ENCODE data around the gene OCA2. TPM values are rescaled to one million over a fixed set of nuclear protein-coding genes. Genes with fewer than 3 reads are reported as not detected.

Gene OCA2
- total and polyA plus RNA-seq, 2 of the 8 experiments (the other 6 are each of a cell fraction or from before 2014, with no cell fraction given) = 0.20 TPM

- H3K18ac ChIP-seq (ENCODE audit: extremely low read depth, low read length) = no peak overlapping the region
- FAIRE-seq = no peak
These were observed 17.5 kb downstream of the OCA2 start for GRCh38 chr15:28081594-28081993.

More at GRCh38 chr15:28081594-28081993, 17.5 kb downstream of the OCA2 start:
- POLR2A ChIA-PET (ENCODE audit: partially characterized antibody) = no interaction called here
- Histone ChIP-seq H3K4me3 (ENCODE audit: extremely low read depth in 1 of 4, insufficient read depth in 2 of 4, low read depth in 3 of 4, low read length in 4 of 4) (no peak overlapping the region), H3K14ac (ENCODE audit: insufficient read length) (no peak overlapping the region), H3K4ac (replicated peaks; ENCODE audit: insufficient read length, low read depth, low read length) (no peak overlapping the region), H3K23me2 (ENCODE audit: low read depth, low read length) (no peaks in the 10 kb centered on the region), H4K91ac (replicated peaks; ENCODE audit: insufficient read length, low read length) (no peak overlapping the region), H2BK5ac (ENCODE audit: low read depth, low read length) (no peak overlapping the region), H3K9ac (replicated peaks in 1 of 4; ENCODE audit: extremely low read depth in 1 of 4, low read depth in 3 of 4, low read length in 3 of 4) (no peak overlapping the region), H2AK5ac (ENCODE audit: low read depth, low read length) (no peak overlapping the region), H4K5ac (ENCODE audit: insufficient read length, low read depth, low read length) (no peak overlapping the region), H3K36me3 (ENCODE audit: control insufficient read depth in 2 of 4, insufficient read depth in 4 of 4, low read length in 3 of 4) (no peaks in the 10 kb centered on the region), H2BK15ac (ENCODE audit: low read length) (no peak overlapping the region), H2AFZ (ENCODE audit: low read length) (no peak overlapping the region), H3K9me3 (ENCODE audit: insufficient read depth in 2 of 2, low read depth in 1 of 2, low read length in 1 of 2) (no peaks in the 10 kb centered on the region; a peak in 1 of 4 replicates), H3K27ac (ENCODE audit: low read depth, low read length) (no peak overlapping the region), H3K4me1 (replicated peaks in 1 of 4; ENCODE audit: control insufficient read depth in 3 of 4, insufficient read depth in 4 of 4, low read length in 3 of 4) (no peaks in the 10 kb centered on the region; a peak in 1 of 7 replicates), H2BK12ac (ENCODE audit: low read depth, low read length) (no peak overlapping the region), H3K27me3 (replicated peaks in 1 of 4; ENCODE audit: control insufficient read depth in 3 of 4, extremely low read depth in 1 of 4, insufficient read depth in 3 of 4, low read length in 3 of 4) (no peaks in the 10 kb centered on the region), H2BK120ac (replicated peaks; ENCODE audit: low read depth, low read length) (no peak overlapping the region), H3K79me2 (ENCODE audit: control insufficient read depth in 1 of 2, insufficient read depth in 2 of 2, low read length in 2 of 2) (no peaks in the 10 kb centered on the region), H4K8ac (ENCODE audit: extremely low read depth, insufficient read depth, low read length) (peak overlapping the region; percentile 2; the same call in 1 of the 2 replicates), H2BK20ac (ENCODE audit: low read length) (no peak overlapping the region), H3K79me1 (ENCODE audit: low read depth, low read length) (no peaks in the 10 kb centered on the region), H3K23ac (ENCODE audit: insufficient read length) (no peak overlapping the region), H4K20me1 (replicated peaks in 1 of 2; ENCODE audit: control insufficient read depth in 1 of 2, insufficient read depth in 2 of 2, low read length in 2 of 2) (no peaks in the 10 kb centered on the region), H3K4me2 (ENCODE audit: insufficient read depth in 1 of 2, low read depth in 2 of 2, low read length in 2 of 2) (no peak overlapping the region), H3K56ac (replicated peaks; ENCODE audit: insufficient read length, low read depth, low read length) (no peak overlapping the region)
- no peak for DNase-seq (ENCODE audit: low read depth in 1 of 2, low spot score in 2 of 2)
- TF ChIP-seq CREB1 (IDR thresholded peaks at IDR 0.05) = no peak
- TF ChIP-seq CTBP2 (IDR thresholded peaks at IDR 0.05; ENCODE audit: borderline replicate concordance, insufficient read depth, insufficient read length, low read length) = no peak
- TF ChIP-seq RXRA (IDR thresholded peaks at IDR 0.05; ENCODE audit: insufficient read depth, low read depth, low read length) = no peak
- no peak for TF ChIP-seq NRF1 (IDR thresholded peaks at IDR 0.05; ENCODE audit: low read depth, low read length)
- TF ChIP-seq MAX (IDR thresholded peaks at IDR 0.05) = no peak
- CTCF ChIA-PET (ENCODE audit: partially characterized antibody) = interaction anchor here (0.6 to 2.0 kb wide), 6 partner anchors 17 to 1190 kb away, joined by 3 to 7 read pairs (median 4); partner anchors contain the start of gene OCA2
- 97% methylated on average over 20 of the region's 20 CpGs; no CpG with 5 or more reads in 1 of the 2 experiments for WGBS, 2 experiments (ENCODE audit: extremely low coverage in 1 of 2, insufficient coverage in 1 of 2, insufficient read length in 1 of 2, insufficient replicate concordance in 2 of 2, low coverage in 1 of 2, low lambda C conversion rate in 2 of 2, missing lambda C conversion rate in 1 of 2)

Data from H1 (cell line).